ENCODE measurements around the gene MLXIP.
"Not testable (repeated sequence)": the region's sequence is repeated elsewhere in the genome, so short reads cannot be mapped to it uniquely, and the experiment has no call there.

The MLXIP gene

DNA sequence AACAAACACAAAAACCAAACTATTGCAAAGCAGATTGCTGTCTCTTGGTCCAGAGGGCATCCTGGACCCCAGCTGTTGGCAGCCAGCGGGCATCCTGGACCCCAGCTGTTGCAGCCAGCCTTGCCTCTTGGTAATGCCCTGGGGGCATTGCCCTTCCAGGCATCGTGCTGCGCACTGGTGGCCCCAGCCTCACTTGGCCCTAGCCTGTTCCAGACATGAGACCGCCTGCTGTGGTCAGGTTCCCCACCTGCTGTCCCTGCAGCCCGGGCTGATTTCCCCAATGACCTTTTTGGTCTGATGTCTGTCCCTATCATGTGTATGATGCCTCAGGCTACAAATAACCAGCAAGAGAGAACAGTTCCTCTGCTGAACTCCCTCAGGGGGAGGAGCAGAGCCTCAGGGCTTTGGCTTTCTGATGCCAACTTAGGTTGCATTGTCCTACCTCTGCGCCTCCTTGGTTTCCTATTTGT is 20.8 kb downstream of the MLXIP start:
- H3K4me3 Mint-ChIP-seq = peak overlapping the region; percentile 31 to 72
- ATAC-seq (replicated peaks) (peak; percentile 20), DNase-seq (no peak)
- no peaks in the 10 kb centered on the region for H3K27me3 Mint-ChIP-seq
- peaks cover 3% of the 10 kb centered on the region for H3K36me3 Mint-ChIP-seq (ENCODE audit: insufficient read depth)
- peak overlapping the region; percentile 86 to 91 for H3K27ac Mint-ChIP-seq
- H3K4me1 Mint-ChIP-seq (ENCODE audit: low read depth in 2 of 2) = peaks cover 40 to 49% of the 10 kb centered on the region in 2 donors
- no peaks in the 10 kb centered on the region for H3K9me3 Mint-ChIP-seq

DNA sequence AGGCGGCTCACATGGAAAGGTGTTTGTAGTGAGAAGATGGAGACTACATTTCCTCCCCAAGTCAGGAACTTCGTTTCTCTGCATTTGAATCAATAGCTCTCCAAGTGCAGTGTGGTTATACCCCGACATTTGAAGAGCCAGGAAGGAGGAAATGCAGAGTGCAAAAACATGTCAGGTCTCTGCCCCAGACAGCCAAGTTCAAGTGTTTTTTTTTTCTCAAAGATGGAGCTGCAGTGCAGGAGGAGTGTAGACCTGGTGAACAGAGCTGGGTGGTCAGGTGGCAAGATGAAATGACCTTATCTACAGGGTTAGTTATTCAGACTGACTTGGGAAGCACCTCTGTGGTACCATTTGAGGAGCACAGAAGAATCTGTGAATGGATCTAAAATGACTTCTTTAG is 21.3 kb downstream of the MLXIP start:
- H3K36me3 Mint-ChIP-seq (ENCODE audit: insufficient read depth) = peaks cover 3% of the 10 kb centered on the region
- peak overlapping the region; percentile 31 to 72 for H3K4me3 Mint-ChIP-seq
- peak overlapping the region; percentile 86 to 91 for H3K27ac Mint-ChIP-seq
- DNase-seq = no peak
- no peaks in the 10 kb centered on the region for H3K27me3 Mint-ChIP-seq
- ATAC-seq (replicated peaks) = peak; percentile 61
- H3K4me1 Mint-ChIP-seq (ENCODE audit: low read depth in 2 of 2) = peaks cover 41 to 52% of the 10 kb centered on the region in 2 donors
- H3K9me3 Mint-ChIP-seq = no peaks in the 10 kb centered on the region

DNA sequence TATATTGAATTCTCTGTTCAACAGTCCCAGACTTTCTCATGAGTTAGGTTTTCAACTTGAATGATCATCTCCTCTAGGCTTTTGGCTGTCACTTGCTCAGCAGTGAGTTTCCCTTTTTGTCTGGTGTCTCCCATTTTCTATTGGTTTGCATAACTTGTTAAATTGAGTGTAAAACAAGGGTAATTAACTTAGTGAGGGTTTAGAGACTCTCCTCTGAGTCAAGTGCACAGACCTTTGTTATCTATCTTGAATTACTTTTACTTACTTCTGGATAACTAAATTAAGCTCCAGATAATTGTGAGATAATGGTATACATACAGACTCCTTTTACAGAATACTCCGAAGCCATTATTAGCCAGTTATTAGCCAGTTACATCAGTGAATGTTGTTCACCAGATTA is 22.0 kb downstream of the MLXIP start:
- H3K4me1 Mint-ChIP-seq (ENCODE audit: low read depth in 2 of 2) = peaks cover 45 to 56% of the 10 kb centered on the region in 2 donors
- H3K4me3 Mint-ChIP-seq = peak overlapping the region; percentile 15 to 72
- ATAC-seq (replicated peaks) (no peak), DNase-seq (no peak)
- peak overlapping the region in 1 of 2 donors; percentile 86 for H3K27ac Mint-ChIP-seq
- no peaks in the 10 kb centered on the region for H3K9me3 Mint-ChIP-seq
- no peaks in the 10 kb centered on the region for H3K27me3 Mint-ChIP-seq
- H3K36me3 Mint-ChIP-seq (ENCODE audit: insufficient read depth) = peaks cover 3% of the 10 kb centered on the region

DNA sequence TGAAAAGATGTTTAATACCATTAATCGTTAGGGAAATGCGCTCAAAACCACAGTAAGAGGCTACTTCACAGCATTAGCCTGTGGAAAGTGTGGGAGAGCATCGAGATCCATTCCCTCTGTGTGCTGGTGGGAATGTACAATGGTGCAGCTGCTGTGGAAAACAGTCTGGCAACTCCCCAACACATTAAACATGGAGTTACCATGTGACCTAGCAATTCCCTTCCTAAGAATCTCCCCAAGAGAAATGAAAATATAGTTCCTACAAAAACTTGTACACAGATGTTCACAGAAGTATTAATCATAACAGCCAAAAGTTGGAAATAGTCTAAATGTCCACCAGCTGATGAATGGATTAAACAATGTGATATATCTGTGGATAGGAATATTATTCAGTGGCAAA is 23.8 kb downstream of the MLXIP start:
- DNase-seq (no peak), ATAC-seq (replicated peaks) (no peak)
- Mint-ChIP-seq H3K27ac (no peak overlapping the region), H3K27me3 (no peaks in the 10 kb centered on the region), H3K36me3 (ENCODE audit: insufficient read depth) (no peaks in the 10 kb centered on the region), H3K9me3 (no peaks in the 10 kb centered on the region), H3K4me3 (peak overlapping the region in 1 of 2 donors; percentile 1), H3K4me1 (ENCODE audit: low read depth in 2 of 2) (peaks cover 49 to 69% of the 10 kb centered on the region in 2 donors)

DNA sequence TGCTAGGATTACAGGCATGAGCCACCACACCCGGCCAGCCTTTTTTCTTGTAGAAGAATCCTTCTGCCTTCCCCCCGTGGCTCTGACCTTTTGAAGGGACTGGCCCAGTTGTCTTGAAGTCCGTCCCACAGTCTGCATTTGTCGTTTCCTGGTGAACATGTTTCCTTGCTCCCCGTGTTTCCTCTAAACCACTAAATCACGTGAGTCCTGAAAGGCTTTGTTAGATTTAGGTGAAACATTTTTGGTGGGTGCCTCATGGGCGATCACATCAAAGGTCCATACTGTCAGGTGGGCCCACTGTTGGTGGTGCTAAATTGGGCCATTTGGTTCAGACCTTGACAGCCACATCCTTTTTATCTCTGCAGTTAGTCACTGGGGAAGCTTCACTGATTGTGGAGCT is 26.3 kb downstream of the MLXIP start:
- peaks cover 39 to 67% of the 10 kb centered on the region in 2 donors for H3K4me1 Mint-ChIP-seq (ENCODE audit: low read depth in 2 of 2)

DNA sequence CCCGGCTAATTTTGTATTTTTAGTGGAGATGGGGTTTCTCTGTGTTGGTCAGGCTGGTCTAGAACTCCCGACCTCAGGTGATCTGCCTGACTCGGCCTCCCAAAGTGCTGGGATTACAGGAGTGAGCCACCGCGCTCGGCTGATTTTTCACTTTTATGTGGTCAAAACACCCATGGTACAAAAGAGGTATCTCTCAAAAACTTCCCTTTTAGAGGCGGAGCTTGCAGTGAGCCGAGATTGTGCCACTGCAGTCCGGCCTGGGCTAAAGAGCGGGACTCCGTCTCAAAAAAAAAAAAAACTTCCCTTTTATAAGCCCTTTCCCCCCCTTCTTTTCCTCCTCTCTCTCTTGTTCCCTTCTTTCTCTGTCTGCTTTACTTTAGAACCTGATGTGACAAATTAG is 26.9 kb downstream of the MLXIP start:
- H3K9me3 Mint-ChIP-seq; DNase-seq; H3K36me3 Mint-ChIP-seq (ENCODE audit: insufficient read depth); ATAC-seq (replicated peaks); H3K27me3 Mint-ChIP-seq: not testable (repeated sequence)
- H3K4me3 Mint-ChIP-seq = peak overlapping the region in 1 of 2 donors; percentile 45
- H3K27ac Mint-ChIP-seq = peak overlapping the region; percentile 36 to 73
- peaks cover 36 to 62% of the 10 kb centered on the region in 2 donors for H3K4me1 Mint-ChIP-seq (ENCODE audit: low read depth in 2 of 2)

More for the DNA sequence above, 26.3 kb downstream of the MLXIP start:
- Mint-ChIP-seq H3K27me3 (no peaks in the 10 kb centered on the region), H3K9me3 (no peaks in the 10 kb centered on the region), H3K36me3 (ENCODE audit: insufficient read depth) (peaks cover 6% of the 10 kb centered on the region), H3K27ac (peak overlapping the region; percentile 19 to 73), H3K4me3 (peak overlapping the region; percentile 44 to 46)
- no peak for DNase-seq
- peak; percentile 76 for ATAC-seq (replicated peaks)

DNA sequence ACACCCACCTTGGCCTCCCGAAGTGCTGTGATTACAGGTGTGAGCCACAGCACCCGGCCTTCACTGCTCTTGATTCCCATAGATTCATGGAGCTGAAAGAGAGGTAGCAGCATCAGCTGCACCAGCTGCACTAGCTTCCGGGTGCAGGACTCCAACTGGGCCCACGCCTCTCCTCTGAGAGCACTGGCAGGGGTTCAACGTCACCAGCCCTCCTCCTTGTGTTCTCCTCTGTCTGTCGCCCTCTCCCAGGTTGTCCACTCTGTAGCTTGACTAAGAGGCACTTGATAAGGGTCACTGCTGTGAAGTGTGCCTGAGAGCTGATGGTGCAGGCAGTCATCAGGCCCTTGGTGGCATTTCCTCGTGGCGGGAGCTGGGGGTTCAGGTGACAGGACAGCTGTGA is 28.3 kb downstream of the MLXIP start:
- peak overlapping the region in 1 of 2 donors; percentile 28 for H3K27ac Mint-ChIP-seq
- H3K4me3 Mint-ChIP-seq = no peak overlapping the region
- H3K4me1 Mint-ChIP-seq (ENCODE audit: low read depth in 2 of 2) = peaks cover 31 to 59% of the 10 kb centered on the region in 2 donors
- H3K36me3 Mint-ChIP-seq (ENCODE audit: insufficient read depth) = peaks cover 6% of the 10 kb centered on the region
- DNase-seq (no peak), ATAC-seq (replicated peaks) (no peak)
- H3K27me3 Mint-ChIP-seq = no peaks in the 10 kb centered on the region
- H3K9me3 Mint-ChIP-seq = no peaks in the 10 kb centered on the region

DNA sequence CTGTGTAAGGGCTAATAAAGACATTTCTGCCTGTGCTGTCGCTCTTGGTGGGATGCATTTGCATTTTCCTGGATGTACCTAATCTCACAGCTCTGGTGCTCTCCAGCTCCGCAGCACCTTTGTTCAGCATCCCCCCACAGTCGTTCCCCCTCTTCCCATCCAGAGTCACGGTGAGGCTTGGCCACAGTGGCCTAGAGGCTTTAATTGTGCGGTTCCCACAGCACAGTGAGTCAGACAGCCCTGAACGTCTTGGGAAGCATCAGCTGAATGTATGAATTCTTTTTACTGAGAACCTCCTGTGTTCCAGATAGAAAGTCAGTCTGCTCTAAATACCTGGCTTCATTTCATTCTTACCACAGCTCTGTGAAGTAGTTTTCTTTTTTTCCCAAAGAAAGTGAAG is 28.7 kb downstream of the MLXIP start:
- Mint-ChIP-seq H3K27ac (peak overlapping the region in 1 of 2 donors; percentile 89), H3K4me3 (peak overlapping the region in 1 of 2 donors; percentile 35), H3K4me1 (ENCODE audit: low read depth in 2 of 2) (peaks cover 34 to 61% of the 10 kb centered on the region in 2 donors)

DNA sequence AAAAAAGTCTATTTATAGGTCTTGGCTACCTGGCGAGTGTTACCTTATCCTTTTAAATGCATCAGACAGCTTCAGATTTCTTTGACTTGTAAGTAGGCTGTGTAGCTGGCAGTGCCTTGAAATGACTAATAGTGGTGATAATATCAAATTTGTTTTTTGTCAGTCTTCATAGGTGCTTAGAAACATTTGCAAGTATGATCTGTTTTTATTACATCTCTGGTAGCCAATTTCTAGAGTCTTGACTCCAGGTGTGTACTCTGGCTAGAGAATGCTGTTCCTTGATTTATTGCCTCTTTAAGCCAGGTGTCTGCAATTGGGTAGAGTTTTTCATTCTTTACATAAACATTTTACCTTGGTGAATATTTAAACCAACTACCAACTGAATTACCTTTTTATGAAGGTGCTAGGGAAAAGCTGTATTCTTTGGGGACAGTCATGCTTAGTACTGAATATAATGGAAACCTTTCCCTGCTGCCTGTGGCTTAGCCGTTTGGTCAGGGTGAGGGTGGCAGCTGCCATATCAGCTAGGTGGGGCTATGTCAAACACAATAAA is 32.6 kb downstream of the MLXIP start:
- H3K4me1 Mint-ChIP-seq (ENCODE audit: low read depth in 2 of 2) = peaks cover 23 to 38% of the 10 kb centered on the region in 2 donors
- H3K27ac Mint-ChIP-seq = no peak overlapping the region
- no peak for ATAC-seq (replicated peaks)
- H3K9me3 Mint-ChIP-seq = no peaks in the 10 kb centered on the region
- H3K4me3 Mint-ChIP-seq = no peak overlapping the region
- no peak for DNase-seq
- H3K36me3 Mint-ChIP-seq (ENCODE audit: insufficient read depth) = peaks cover 9% of the 10 kb centered on the region
- no peaks in the 10 kb centered on the region for H3K27me3 Mint-ChIP-seq

More for the DNA sequence above, 28.7 kb downstream of the MLXIP start:
- Mint-ChIP-seq H3K36me3 (ENCODE audit: insufficient read depth) (peaks cover 6% of the 10 kb centered on the region), H3K27me3 (no peaks in the 10 kb centered on the region), H3K9me3 (no peaks in the 10 kb centered on the region)
- ATAC-seq (replicated peaks) = no peak
- DNase-seq = no peak

DNA sequence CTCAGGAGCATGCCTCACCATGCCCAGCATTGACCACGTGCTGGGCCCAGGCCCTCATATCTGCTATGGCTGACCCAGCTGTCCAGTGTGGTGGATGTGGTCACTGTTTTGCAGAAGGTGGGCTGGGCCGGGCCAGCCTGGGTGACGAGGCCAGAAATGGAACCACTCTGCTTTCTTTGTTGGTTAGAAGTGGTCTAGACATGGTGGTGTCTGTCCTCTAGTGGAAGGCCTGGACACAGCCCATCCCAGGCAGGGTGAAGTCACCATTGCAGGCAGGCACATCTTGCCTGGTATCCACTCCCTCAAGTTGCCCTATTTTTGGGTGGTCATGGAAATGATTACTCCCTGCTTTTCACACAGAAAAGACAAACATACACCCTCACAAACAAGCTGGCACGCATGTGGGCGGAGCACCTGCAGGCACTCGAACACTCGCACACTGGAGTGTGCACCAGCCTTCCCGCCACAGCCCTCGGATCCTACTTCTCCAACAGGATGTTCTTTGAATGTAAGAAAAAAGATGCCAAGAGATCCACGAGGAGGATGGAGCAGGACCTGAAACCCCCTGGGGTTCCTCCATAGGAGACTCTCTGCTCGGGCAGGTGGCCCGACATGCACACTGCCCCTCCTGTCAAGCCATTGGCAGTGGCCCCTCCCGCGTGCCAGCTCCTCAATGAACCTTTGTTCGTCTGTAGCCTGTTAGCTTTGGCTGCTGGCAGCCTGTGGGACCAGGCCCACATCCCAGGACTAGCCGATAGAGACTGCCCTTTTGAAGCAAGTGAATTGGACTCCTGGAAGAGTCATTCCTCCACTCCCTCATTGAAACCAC is 38.4 kb downstream of the MLXIP start:
- Mint-ChIP-seq H3K27ac (no peak overlapping the region), H3K4me3 (no peak overlapping the region), H3K36me3 (ENCODE audit: insufficient read depth) (peaks cover 7% of the 10 kb centered on the region), H3K27me3 (no peaks in the 10 kb centered on the region), H3K9me3 (no peaks in the 10 kb centered on the region), H3K4me1 (ENCODE audit: low read depth in 2 of 2) (peaks cover 10 to 11% of the 10 kb centered on the region in 2 donors)
- no peak for DNase-seq
- ATAC-seq (replicated peaks) = no peak

DNA sequence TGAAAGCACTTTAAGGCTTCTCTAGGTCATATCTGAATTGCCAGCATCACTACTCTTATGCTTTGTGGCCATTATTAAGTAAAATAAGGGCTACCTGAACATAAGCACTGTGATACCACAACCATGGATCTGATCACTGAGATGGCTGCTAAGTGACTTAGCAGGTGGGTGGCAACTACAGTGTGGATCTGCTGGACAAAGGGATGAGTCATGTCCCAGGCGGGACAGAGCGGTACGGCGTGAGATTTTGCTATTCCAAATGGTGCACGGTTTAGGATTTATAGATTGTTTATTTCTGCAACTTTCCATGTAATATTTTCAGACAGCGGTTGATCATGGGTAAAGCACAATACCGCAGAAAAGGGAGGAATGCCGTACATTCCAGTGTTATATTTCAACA is 39.4 kb downstream of the MLXIP start:
- no peak for DNase-seq

DNA sequence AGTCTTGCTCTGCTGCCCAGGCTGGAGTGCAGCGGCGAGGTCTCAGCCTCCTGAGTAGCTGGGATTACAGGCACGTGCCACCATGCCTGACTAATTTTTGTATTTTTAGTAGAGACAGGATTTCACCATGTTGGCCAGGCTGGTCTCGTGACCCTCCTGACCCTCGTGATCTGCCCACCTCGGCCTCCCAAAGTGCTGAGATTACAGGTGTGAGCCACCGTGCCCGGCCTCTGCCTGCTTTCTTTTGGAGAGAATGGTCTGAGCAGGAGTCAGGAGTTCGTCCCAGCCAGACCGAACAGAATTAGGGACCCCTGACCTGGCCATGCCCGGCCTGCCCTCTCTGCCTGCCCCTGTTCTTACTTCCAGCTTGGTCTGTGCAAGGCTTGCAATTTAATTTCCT is 42.8 kb downstream of the MLXIP start:
- not testable (repeated sequence) for ATAC-seq (replicated peaks); H3K27ac Mint-ChIP-seq; H3K27me3 Mint-ChIP-seq; H3K9me3 Mint-ChIP-seq; H3K4me3 Mint-ChIP-seq; DNase-seq
- peaks cover 23 to 27% of the 10 kb centered on the region in 2 donors for H3K4me1 Mint-ChIP-seq (ENCODE audit: low read depth in 2 of 2)
- H3K36me3 Mint-ChIP-seq (ENCODE audit: insufficient read depth) = peaks cover 21% of the 10 kb centered on the region

More for the DNA sequence above, 39.4 kb downstream of the MLXIP start:
- Mint-ChIP-seq H3K4me1 (ENCODE audit: low read depth in 2 of 2) (peaks cover 10 to 13% of the 10 kb centered on the region in 2 donors), H3K9me3 (no peaks in the 10 kb centered on the region), H3K27me3 (no peaks in the 10 kb centered on the region), H3K4me3 (peak overlapping the region in 1 of 2 donors; percentile 33), H3K36me3 (ENCODE audit: insufficient read depth) (peaks cover 8% of the 10 kb centered on the region), H3K27ac (no peak overlapping the region)
- no peak for ATAC-seq (replicated peaks)

DNA sequence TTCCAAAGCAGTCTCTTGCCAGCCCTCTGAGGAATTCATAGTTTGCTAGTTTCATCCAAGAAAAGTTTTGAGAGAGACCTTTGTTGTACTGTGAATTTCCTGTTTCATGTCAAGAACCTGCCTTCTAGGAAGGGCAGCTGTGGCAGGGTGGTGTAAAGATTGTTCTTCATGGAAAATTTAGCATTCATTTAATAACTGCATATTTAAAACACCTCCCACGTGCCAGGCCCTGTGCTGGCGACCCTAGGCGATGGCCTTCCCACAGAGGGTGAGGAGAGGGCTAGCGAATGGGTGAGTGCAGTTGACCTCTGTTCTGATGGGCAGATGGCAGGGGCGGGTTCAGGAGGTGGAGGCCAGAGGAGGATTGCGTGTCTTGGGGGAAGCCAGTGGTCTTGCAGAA is 43.2 kb downstream of the MLXIP start:
- H3K27ac Mint-ChIP-seq = no peak overlapping the region
- H3K27me3 Mint-ChIP-seq = no peaks in the 10 kb centered on the region
- no peaks in the 10 kb centered on the region for H3K9me3 Mint-ChIP-seq
- peak overlapping the region in 1 of 2 donors; percentile 29 for H3K4me3 Mint-ChIP-seq
- H3K36me3 Mint-ChIP-seq (ENCODE audit: insufficient read depth) = peaks cover 22% of the 10 kb centered on the region
- ATAC-seq (replicated peaks) (no peak), DNase-seq (no peak)
- peaks cover 23 to 28% of the 10 kb centered on the region in 2 donors for H3K4me1 Mint-ChIP-seq (ENCODE audit: low read depth in 2 of 2)
